B cell (primary cell): ENCODE data around the gene TMPRSS11A. TPM values are rescaled to one million over a fixed set of nuclear protein-coding genes. Genes with fewer than 3 reads are reported as not detected.

Experiments used
- ATAC-seq: fragments of 200-7000 bp; cut with Tn5 transposase; one replicate; pipeline ENCODE4 v1.10.0; 2021; ENCODE audit warnings: low read depth, mild to moderate bottlenecking, moderate number of reproducible peaks, moderate library complexity
- CTCF ChIA-PET: fragments of 350-600 bp; sonication (Branson Sonifier 250); formaldehyde crosslinking; loops from one replicate; lab custom pipeline; 2021; ENCODE audit warnings: antibody characterized with exemption, inconsistent platforms; lab: Charles Lee
- POLR2A ChIA-PET: fragments of 350-600 bp; sonication (Branson Sonifier 250); formaldehyde crosslinking; loops from one replicate; lab custom pipeline; 2021; ENCODE audit warnings: antibody characterized with exemption; lab: Charles Lee
- DNase-seq: peaks from one replicate; pipeline ENCODE4 v3.0.0; 2013
- H2AFZ ChIP-seq: 2 replicates; pipeline ENCODE4 v1.6.1; 2012; ENCODE audit warnings: mild to moderate bottlenecking, low read depth, low read length; ENCODE audit not compliant: insufficient read depth, poor library complexity, severe bottlenecking
- H3K27ac ChIP-seq, 2 donors: 1 replicate in 1 of 2; 2 replicates in 1 of 2; pipeline ENCODE4 v1.5.1; 2012 to 2013; ENCODE audit warnings: low read length in 2 of 2, mild to moderate bottlenecking in 2 of 2, moderate library complexity in 1 of 2
- H3K27me3 ChIP-seq, 4 experiments: fragments of 200-600 bp in 1 of 4; sonication (generic) in 1 of 4; replicated peaks in 1 of 4; 1 replicate in 2 of 4; 2 replicates in 2 of 4; pipeline versions ENCODE4 v1.6.1 to v1.7.0; 2013 to 2016; ENCODE audit warnings: low read length in 3 of 4, mild to moderate bottlenecking in 2 of 4, mixed read lengths in 1 of 4, moderate library complexity in 1 of 4; ENCODE audit not compliant: insufficient read depth in 4 of 4, control insufficient read depth in 3 of 4; ENCODE audit errors: control extremely low read depth in 1 of 4
- H3K36me3 ChIP-seq, 2 experiments: replicated peaks in 1 of 2; 1 replicate in 1 of 2; 2 replicates in 1 of 2; pipeline versions ENCODE4 v1.6.1 to v1.7.1; 2013; ENCODE audit warnings: low read length in 1 of 2; ENCODE audit not compliant: insufficient read depth in 2 of 2, control insufficient read depth in 1 of 2; ENCODE audit errors: control extremely low read depth in 1 of 2, extremely low read depth in 1 of 2
- H3K4me1 ChIP-seq, 2 donors: fragments of 200-600 bp in 1 of 2; sonication (generic) in 1 of 2; 1 replicate in 1 of 2; 2 replicates in 1 of 2; pipeline versions ENCODE4 v1.5.1 to v1.6.1; 2013 to 2017; ENCODE audit warnings: low read length in 2 of 2; ENCODE audit not compliant: control insufficient read depth in 2 of 2, insufficient read depth in 2 of 2
- H3K4me2 ChIP-seq: replicated peaks from 2 replicates; pipeline ENCODE3; 2012; ENCODE audit warnings: mild to moderate bottlenecking, low read depth, low read length; ENCODE audit not compliant: poor library complexity, severe bottlenecking
- H3K4me3 ChIP-seq, 5 experiments: fragments of 200-600 bp in 1 of 5; sonication (generic) in 1 of 5; 1 replicate in 3 of 5; 2 replicates in 2 of 5; pipeline versions ENCODE4 v1.5.1 to v1.7.0; 2011 to 2016; ENCODE audit warnings: low read length in 4 of 5, mild to moderate bottlenecking in 4 of 5, low read depth in 2 of 5, control low read depth in 1 of 5, moderate library complexity in 1 of 5; ENCODE audit not compliant: insufficient read depth in 1 of 5; ENCODE audit errors: control extremely low read depth in 1 of 5, extremely low read depth in 1 of 5
- H3K79me2 ChIP-seq: fragments of 200-600 bp; sonication (generic); one replicate; pipeline ENCODE4 v1.6.0; 2016; ENCODE audit warnings: low read length; ENCODE audit not compliant: control insufficient read depth, insufficient read depth
- H3K9ac ChIP-seq: fragments of 200-600 bp; sonication (generic); 2 replicates; pipeline ENCODE4 v1.6.1; 2017; ENCODE audit warnings: mild to moderate bottlenecking, low read length, moderate library complexity
- H3K9me3 ChIP-seq, 3 donors: one replicate each; pipeline versions ENCODE4 v1.6.1 to v1.7.1; 2013; ENCODE audit warnings: low read length in 2 of 3; ENCODE audit not compliant: control insufficient read depth in 2 of 3, insufficient read depth in 1 of 3; ENCODE audit errors: control extremely low read depth in 1 of 3
- H4K20me1 ChIP-seq: 2 replicates; pipeline ENCODE4 v1.6.0; 2012; ENCODE audit warnings: mild to moderate bottlenecking, low read length; ENCODE audit not compliant: insufficient read depth, control insufficient read depth, poor library complexity, severe bottlenecking
- H3K27ac Mint-ChIP-seq: one replicate; pipeline ENCODE4 v1.8.0; 2021; ENCODE audit warnings: mixed read lengths
- H3K27me3 Mint-ChIP-seq: one replicate; pipeline ENCODE4 v1.8.0; 2021; ENCODE audit warnings: mixed read lengths
- H3K4me1 Mint-ChIP-seq: one replicate; pipeline ENCODE4 v1.8.0; 2021; ENCODE audit warnings: mixed read lengths
- H3K4me3 Mint-ChIP-seq: one replicate; pipeline ENCODE4 v1.8.0; 2021; ENCODE audit warnings: mixed read lengths
- H3K9me3 Mint-ChIP-seq: one replicate; pipeline ENCODE4 v1.8.0; 2022; ENCODE audit warnings: mixed read lengths; ENCODE audit not compliant: insufficient read depth
- CTCF ChIP-seq: fragments of 200-600 bp; IDR thresholded peaks from one replicate; pipeline ENCODE4 v1.8.0; 2022; ENCODE audit warnings: antibody characterized with exemption, mild to moderate bottlenecking
- EZH2 ChIP-seq: IDR thresholded peaks from 2 replicates; pipeline ENCODE4 v1.6.1; 2012; ENCODE audit warnings: borderline replicate concordance, low read depth, mild to moderate bottlenecking, moderate library complexity, low read length; ENCODE audit not compliant: insufficient read depth, poor library complexity, severe bottlenecking
- WGBS: methylation state at CpG from one replicate; pipeline ENCODE4 v1.1.5; 2013; ENCODE audit warnings: missing lambda C conversion rate; ENCODE audit not compliant: insufficient coverage; 5-methylcytosine and 5-hydroxymethylcytosine counted together
- intact Hi-C: fragments of 100-400 bp; cut with micrococcal nuclease; formaldehyde crosslinking; loops from one replicate; pipeline ENCODE4 v1.10.0; 2022
- polyA plus RNA-seq: library from polyadenylated mRNA; depleted of rRNA; stranded (reverse); fragments of >200 nt; gene quantifications from 2 replicates; pipeline ENCODE4 v1.2.3, GENCODE V29; 2012
- total RNA-seq, 2 donors: library from RNA; stranded (reverse); fragments of 120-200 nt in 1 of 2; gene quantifications; 1 replicate in 1 of 2; 2 replicates in 1 of 2; pipeline versions ENCODE4 v1.2.3 to v1.2.4, GENCODE V29; 2013 to 2022

The TMPRSS11A gene
- total and polyA plus RNA-seq, 2 donors (not counting 1 experiment from before 2014, with no cell fraction given): not detected

DNA sequence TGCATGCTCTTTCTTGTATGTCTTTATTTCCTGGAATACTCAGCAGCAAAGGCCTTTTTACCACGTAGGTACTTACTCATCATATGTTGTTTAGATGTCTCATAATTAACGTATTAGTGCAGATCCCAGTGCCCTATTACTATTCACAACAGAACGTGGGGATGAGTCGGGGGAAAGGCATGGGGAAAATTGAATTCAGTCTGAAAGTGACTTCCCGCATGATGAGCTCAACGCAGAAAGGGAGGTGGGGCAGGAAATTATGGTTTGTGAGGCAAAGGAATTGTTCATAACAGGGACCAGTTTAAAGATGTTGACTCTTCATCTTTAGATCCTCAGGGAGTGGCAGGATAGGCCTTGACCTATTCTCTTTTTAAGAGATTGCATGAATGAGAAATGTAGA lies 77.5 kb downstream of the TMPRSS11A start:
- intact Hi-C loops: no loop called here
- ChIA-PET CTCF (no interaction called here), POLR2A (no interaction called here)
- H3K36me3 ChIP-seq: no peaks in the 10 kb centered on the region
- Mint-ChIP-seq H3K27ac (no peak overlapping the region), H3K27me3 (peaks cover 15% of the 10 kb centered on the region), H3K4me3 (no peak overlapping the region), H3K4me1 (peaks cover 3% of the 10 kb centered on the region), H3K9me3 (no peaks in the 10 kb centered on the region)
- DNase-seq (no peak), ATAC-seq (no peak)
- H3K4me1 ChIP-seq: no peaks in the 10 kb centered on the region
- no peak overlapping the region for H3K4me3 ChIP-seq
- no peaks in the 10 kb centered on the region for H3K79me2 ChIP-seq
- no peak overlapping the region for H3K27ac ChIP-seq
- H3K9me3 ChIP-seq: no peaks in the 10 kb centered on the region
- TF ChIP-seq EZH2 (no peak), CTCF (no peak)
- no peaks in the 10 kb centered on the region for H3K27me3 ChIP-seq
- H3K9ac ChIP-seq: no peak overlapping the region
- H2AFZ ChIP-seq: no peak overlapping the region
- WGBS: 78% methylated on average over 2 of the region's 6 CpGs
- no peaks in the 10 kb centered on the region for H4K20me1 ChIP-seq
- H3K4me2 ChIP-seq: no peak overlapping the region

GRCh38 chr4:67884701-67885100 lies 78.6 kb downstream of the TMPRSS11A start:
- Histone ChIP-seq H3K36me3 (no peaks in the 10 kb centered on the region), H3K9me3 (no peaks in the 10 kb centered on the region), H3K4me1 (no peaks in the 10 kb centered on the region), H3K27me3 (no peaks in the 10 kb centered on the region), H4K20me1 (no peaks in the 10 kb centered on the region), H3K4me2 (no peak overlapping the region), H2AFZ (no peak overlapping the region), H3K79me2 (no peaks in the 10 kb centered on the region), H3K4me3 (no peak overlapping the region), H3K27ac (no peak overlapping the region), H3K9ac (no peak overlapping the region)
- ATAC-seq (no peak), DNase-seq (no peak)
- Mint-ChIP-seq H3K27ac (no peak overlapping the region), H3K4me1 (peaks cover under 1% of the 10 kb centered on the region), H3K4me3 (no peak overlapping the region), H3K9me3 (no peaks in the 10 kb centered on the region), H3K27me3 (peaks cover 15% of the 10 kb centered on the region)
- TF ChIP-seq EZH2 (no peak), CTCF (no peak)
- intact Hi-C loops: no loop called here
- ChIA-PET CTCF (no interaction called here), POLR2A (no interaction called here)
